ENCODE measurements around the gene KLF11.

GRCh38 chr2:10039658-10040410, 3.5 kb upstream of the KLF11 start:
- TF ChIP-seq CTCF (IDR thresholded peaks at IDR 0.05): no peak
- no peak for TF ChIP-seq POLR2A (IDR thresholded peaks at IDR 0.05)

Data from upper lobe of left lung (tissue), 4 donors.